Right forelimb (tissue), 1 donor: ENCODE data around the gene ZNF367.

ENCODE experiments used
- DNase-seq: peaks from one replicate; pipeline ENCODE4 v3.0.0-alpha.2; 2018

ZNF367 gene

DNA sequence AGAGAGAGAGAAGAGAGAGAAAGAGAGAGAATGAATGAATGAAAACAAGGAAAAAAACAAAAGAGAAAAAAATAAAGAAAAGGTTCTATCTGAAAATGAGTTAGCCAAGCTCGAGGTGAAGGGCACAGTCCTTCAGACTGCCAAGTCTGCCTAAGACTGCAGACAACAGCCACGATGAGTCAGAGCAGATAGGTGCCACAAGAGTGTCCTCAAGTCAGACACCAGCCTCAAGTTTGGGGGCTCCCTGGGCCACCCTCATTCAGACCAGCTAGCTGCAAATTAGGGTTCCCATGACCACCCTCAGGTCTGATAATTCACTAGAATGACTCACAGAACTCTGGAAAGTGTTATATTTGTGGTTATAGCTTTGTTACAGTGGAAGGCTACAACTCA lies 17.9 kb upstream of the ZNF367 start:
- no peak for DNase-seq

DNA sequence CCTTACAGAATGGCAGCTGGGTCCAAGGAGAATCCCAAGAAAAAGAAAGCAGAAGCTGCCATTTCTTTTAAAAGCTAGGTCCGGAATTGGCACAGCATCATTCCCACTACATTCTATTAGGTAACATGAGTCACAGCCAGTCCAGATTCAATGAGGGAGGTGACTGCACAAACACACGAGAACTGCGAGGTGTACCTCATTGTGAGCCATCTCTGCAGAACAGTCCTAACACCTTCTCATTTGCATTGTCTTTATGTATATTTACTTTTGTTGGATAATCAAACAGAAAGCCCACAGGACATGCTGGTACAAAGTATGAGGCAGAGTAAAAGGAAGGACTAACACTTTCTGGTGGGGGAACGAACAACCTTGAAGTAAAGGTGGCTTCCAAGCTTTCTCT lies 17.2 kb upstream of the ZNF367 start:
- no peak for DNase-seq

GRCh38 chr9:96430377-96430776 lies 12.2 kb upstream of the ZNF367 start:
- DNase-seq = no peak

- DNase-seq = no peak
Observed at GRCh38 chr9:96429732-96430131, 11.6 kb upstream of the ZNF367 start.

- DNase-seq = no peak
Observed at GRCh38 chr9:96425500-96426169, 7.5 kb upstream of the ZNF367 start.

GRCh38 chr9:96423985-96424336 lies 5.8 kb upstream of the ZNF367 start:
- DNase-seq = no peak

GRCh38 chr9:96423322-96423984 lies 5.3 kb upstream of the ZNF367 start:
- DNase-seq = no peak

- DNase-seq = no peak
Observed at GRCh38 chr9:96420468-96421219, 2.5 kb upstream of the ZNF367 start.

- DNase-seq = no peak
Observed at GRCh38 chr9:96419691-96419969, 1.5 kb upstream of the ZNF367 start.

- peak; percentile 77 for DNase-seq
Observed at GRCh38 chr9:96418920-96419690, 935 bp upstream of the ZNF367 start.

GRCh38 chr9:96417661-96418082 lies 498 bp downstream of the ZNF367 start:
- no peak for DNase-seq

GRCh38 chr9:96417051-96417586 lies 1.1 kb downstream of the ZNF367 start:
- DNase-seq = peak; percentile 93

- DNase-seq = no peak
Observed at GRCh38 chr9:96413302-96414221, 4.6 kb downstream of the ZNF367 start.

GRCh38 chr9:96412174-96412913 lies 5.8 kb downstream of the ZNF367 start:
- no peak for DNase-seq

- DNase-seq = no peak
Observed at GRCh38 chr9:96411129-96411838, 6.9 kb downstream of the ZNF367 start.

- no peak for DNase-seq
Observed at GRCh38 chr9:96408409-96409280, 9.5 kb downstream of the ZNF367 start.

DNA sequence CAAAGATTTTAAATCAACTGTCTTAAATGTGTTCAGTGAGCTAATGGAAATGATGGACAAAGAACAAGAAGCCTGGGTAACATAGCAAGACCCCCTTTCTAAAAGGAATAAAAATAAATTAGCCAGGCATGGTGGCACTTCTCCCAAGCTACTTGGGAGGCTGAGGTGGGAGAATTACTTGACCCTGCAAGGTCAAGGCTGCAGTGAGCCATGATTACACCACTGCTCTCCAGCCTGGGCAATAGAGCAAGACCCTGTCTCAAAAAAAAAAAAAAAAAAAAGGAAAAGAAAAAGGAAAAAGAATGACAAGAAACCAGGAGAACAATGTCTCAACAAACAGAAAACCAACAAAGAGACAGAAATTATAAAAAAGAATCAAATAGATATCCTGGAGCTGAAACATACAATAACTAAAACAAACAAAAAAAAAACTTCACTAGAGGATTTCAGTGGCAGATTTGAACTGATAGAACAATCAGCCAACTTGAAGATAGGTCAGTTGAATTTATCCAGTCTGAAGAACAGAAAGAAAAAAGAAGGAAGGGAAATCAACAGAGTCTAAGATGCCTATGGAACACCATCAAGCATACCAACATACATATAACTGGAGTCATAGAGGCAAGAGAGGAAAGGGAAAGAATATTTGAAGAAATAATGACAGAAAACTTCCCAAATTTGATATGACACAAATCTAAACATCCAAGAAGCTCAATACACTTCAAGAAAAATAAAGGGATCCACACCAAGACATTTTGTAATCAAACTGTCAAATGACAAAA lies 17.8 kb downstream of the ZNF367 start:
- DNase-seq = no peak

GRCh38 chr9:96399325-96399633 lies 18.9 kb downstream of the ZNF367 start:
- DNase-seq = no peak
